ENCODE data around the gene ROPN1L. TPM values are rescaled to one million over a fixed set of nuclear protein-coding genes. Genes with fewer than 3 reads are reported as not detected.
A peak's percentile ranks its signal among the peaks of the same experiment; 100 is the strongest.

The ROPN1L gene
- total and polyA plus RNA-seq, 2 of the 13 experiments (the other 11 are each of a cell fraction or from before 2014, with no cell fraction given) = not detected

DNA sequence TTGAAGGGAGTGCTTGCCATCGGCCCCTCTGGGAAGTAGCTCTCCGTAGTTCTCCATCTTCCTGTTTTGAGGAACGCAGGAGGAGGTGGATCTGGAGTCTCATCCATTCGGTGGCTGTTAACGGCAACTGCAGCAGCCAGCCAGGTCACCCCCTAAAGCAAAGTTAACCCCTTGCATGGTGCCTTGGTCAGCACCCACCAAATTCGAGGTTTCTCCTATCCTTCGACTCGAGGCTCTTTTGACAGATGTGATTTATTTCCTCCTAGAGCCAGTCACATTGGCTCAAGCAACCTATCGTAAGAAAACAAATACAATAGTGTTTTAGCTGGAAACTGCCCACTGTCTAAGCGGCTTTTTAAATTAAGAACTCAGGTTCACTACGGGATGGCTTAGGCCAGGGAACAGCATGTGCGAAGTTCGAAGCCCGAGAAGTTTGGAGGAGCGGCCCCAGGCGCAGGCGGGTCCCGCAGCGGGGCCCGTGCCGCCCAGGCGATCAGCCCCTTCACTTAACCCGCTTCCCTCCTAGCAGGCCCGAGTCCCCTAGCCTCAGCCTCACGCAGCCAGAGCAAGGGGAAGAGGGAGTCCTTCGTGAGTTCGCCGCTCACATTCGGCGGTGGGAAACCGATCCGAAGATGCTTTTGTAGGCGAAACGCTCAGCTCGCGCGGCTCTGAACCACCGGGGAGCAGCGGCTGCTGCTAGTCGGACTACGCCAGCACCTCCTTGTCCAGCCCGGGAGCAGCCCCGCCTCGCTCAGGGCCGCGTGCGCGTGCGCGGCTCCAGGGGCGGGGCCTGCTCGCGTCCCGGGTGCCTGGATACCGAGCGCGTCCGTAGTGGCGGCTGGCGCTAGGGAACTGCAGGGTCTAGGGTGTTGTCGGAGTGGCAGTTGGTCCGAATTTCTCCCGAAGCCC, at the start of gene ROPN1L (continued):
- TF ChIP-seq NFE2 (CRISPR knock-in tag; IDR thresholded peaks at IDR 0.05) = no peak
- TF ChIP-seq, protein P1, sequence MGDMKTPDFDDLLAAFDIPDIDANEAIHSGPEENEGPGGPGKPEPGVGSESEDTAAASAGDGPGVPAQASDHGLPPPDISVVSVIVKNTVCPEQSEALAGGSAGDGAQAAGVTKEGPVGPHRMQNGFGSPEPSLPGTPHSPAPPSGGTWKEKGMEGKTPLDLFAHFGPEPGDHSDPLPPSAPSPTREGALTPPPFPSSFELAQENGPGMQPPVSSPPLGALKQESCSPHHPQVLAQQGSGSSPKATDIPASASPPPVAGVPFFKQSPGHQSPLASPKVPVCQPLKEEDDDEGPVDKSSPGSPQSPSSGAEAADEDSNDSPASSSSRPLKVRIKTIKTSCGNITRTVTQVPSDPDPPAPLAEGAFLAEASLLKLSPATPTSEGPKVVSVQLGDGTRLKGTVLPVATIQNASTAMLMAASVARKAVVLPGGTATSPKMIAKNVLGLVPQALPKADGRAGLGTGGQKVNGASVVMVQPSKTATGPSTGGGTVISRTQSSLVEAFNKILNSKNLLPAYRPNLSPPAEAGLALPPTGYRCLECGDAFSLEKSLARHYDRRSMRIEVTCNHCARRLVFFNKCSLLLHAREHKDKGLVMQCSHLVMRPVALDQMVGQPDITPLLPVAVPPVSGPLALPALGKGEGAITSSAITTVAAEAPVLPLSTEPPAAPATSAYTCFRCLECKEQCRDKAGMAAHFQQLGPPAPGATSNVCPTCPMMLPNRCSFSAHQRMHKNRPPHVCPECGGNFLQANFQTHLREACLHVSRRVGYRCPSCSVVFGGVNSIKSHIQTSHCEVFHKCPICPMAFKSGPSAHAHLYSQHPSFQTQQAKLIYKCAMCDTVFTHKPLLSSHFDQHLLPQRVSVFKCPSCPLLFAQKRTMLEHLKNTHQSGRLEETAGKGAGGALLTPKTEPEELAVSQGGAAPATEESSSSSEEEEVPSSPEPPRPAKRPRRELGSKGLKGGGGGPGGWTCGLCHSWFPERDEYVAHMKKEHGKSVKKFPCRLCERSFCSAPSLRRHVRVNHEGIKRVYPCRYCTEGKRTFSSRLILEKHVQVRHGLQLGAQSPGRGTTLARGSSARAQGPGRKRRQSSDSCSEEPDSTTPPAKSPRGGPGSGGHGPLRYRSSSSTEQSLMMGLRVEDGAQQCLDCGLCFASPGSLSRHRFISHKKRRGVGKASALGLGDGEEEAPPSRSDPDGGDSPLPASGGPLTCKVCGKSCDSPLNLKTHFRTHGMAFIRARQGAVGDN (CRISPR knock-in tag; IDR thresholded peaks at IDR 0.05) = peak; percentile 89
- TF ChIP-seq PHF5A (CRISPR knock-in tag; IDR thresholded peaks at IDR 0.05; ENCODE audit: low read depth, unreplicated experiment) = no peak
- TF ChIP-seq NONO (IDR thresholded peaks at IDR 0.05) = no peak
- peak; percentile 45; the same call in 1 of the 2 replicates for TF ChIP-seq NONO (CRISPR knock-in tag; conservative IDR thresholded peaks at IDR 0.05)
- TF ChIP-seq, protein P2, sequence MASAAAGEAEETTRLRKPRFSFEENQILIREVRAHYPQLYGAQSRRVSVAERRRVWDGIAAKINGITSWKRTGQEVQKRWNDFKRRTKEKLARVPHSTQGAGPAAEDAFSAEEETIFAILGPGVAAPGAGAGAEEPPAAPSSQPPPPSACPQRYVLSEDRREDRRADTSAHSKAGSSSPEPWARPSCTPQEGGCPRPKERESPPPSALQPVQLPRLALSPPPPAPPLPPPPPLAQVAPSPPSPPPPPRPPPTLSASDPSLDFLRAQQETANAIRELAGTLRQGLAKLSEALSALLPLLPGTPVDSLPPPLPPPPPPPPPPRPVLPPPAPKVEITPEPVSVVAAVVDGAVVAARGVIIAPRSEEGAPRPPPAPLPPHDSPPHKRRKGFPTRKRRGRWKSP (CRISPR knock-in tag; IDR thresholded peaks at IDR 0.05) = peak; percentile 59; the same call in 1 of the 2 replicates
- 0 out of 2 replicates have a peak, but pooled peaks have one; percentile 17 for TF ChIP-seq MYC (CRISPR knock-in tag; IDR thresholded peaks at IDR 0.05; ENCODE audit: borderline replicate concordance)
- TF ChIP-seq MEIS1 (CRISPR knock-in tag; IDR thresholded peaks at IDR 0.05; ENCODE audit: borderline replicate concordance) = no peak
- TF ChIP-seq ZNF501 (CRISPR knock-in tag; IDR thresholded peaks at IDR 0.05) = peak; percentile 18; the same call in 1 of the 2 replicates
- 0 out of 2 replicates have a peak, but pooled peaks have one; percentile 61 for TF ChIP-seq ZNF564 (CRISPR knock-in tag; IDR thresholded peaks at IDR 0.05)
- TF ChIP-seq ARNTL (CRISPR knock-in tag; IDR thresholded peaks at IDR 0.05) = no peak
- no peak for TF ChIP-seq ZNF841 (CRISPR knock-in tag; IDR thresholded peaks at IDR 0.05; ENCODE audit: borderline replicate concordance)
- no peak for TF ChIP-seq ZNF782 (CRISPR knock-in tag; IDR thresholded peaks at IDR 0.05; ENCODE audit: borderline replicate concordance)
- TF ChIP-seq ZNF674 (CRISPR knock-in tag; IDR thresholded peaks at IDR 0.05; ENCODE audit: low read depth) = no peak; the same call in 1 of the 2 replicates
- no peak for TF ChIP-seq ZNF839 (CRISPR knock-in tag; IDR thresholded peaks at IDR 0.05; ENCODE audit: borderline replicate concordance)
- TF ChIP-seq ZNF367 (CRISPR knock-in tag; IDR thresholded peaks at IDR 0.05; ENCODE audit: borderline replicate concordance) = no peak
- TF ChIP-seq ZBTB7A (CRISPR knock-in tag; IDR thresholded peaks at IDR 0.05) = no peak
- peak; percentile 71; the same call in 1 of the 2 replicates for TF ChIP-seq KDM3A (CRISPR knock-in tag; IDR thresholded peaks at IDR 0.05; ENCODE audit: low read depth)
- TF ChIP-seq ATF7 (IDR thresholded peaks at IDR 0.05) = no peak
- no peak for TF ChIP-seq ATF7 (CRISPR knock-in tag; IDR thresholded peaks at IDR 0.05)
- TF ChIP-seq, protein P3, sequence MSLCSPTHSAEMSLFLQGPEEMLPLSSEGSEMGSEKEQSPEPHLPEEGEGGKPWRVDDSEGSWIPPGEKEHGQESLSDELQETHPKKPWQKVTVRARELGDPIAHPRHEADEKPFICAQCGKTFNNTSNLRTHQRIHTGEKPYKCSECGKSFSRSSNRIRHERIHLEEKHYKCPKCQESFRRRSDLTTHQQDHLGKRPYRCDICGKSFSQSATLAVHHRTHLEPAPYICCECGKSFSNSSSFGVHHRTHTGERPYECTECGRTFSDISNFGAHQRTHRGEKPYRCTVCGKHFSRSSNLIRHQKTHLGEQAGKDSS (CRISPR knock-in tag; IDR thresholded peaks at IDR 0.05; ENCODE audit: borderline replicate concordance, low read depth) = no peak
- no peak for TF ChIP-seq RARA (CRISPR knock-in tag; IDR thresholded peaks at IDR 0.05)
- peak; percentile 81 for TF ChIP-seq ZFY (CRISPR knock-in tag; IDR thresholded peaks at IDR 0.05)
- 0 out of 2 replicates have a peak, but pooled peaks have one; percentile 20 for TF ChIP-seq YEATS2 (CRISPR knock-in tag; IDR thresholded peaks at IDR 0.05; ENCODE audit: borderline replicate concordance)
